ENCODE data around the gene MS4A2. TPM values are rescaled to one million over a fixed set of nuclear protein-coding genes. Genes with fewer than 3 reads are reported as not detected.

The MS4A2 gene
- total RNA-seq, 1 experiment from 2014 or later: not detected

- H3K27ac Mint-ChIP-seq: peak within 1 kb of the TSS in 1 of 3 experiments; percentile 3; a peak in 4 of 7 replicates
- H2BK12ac ChIP-seq (ENCODE audit: insufficient read length, low read depth, low read length): no peak within 1 kb of the TSS
These were observed 32.0 kb upstream of the MS4A2 start, which contains the start of gene MS4A3 for GRCh38 chr11:60056349-60056969. MS4A3 (plus strand) TSS chr11:60056665; CDS start chr11:60061161, 4,496 bp downstream.

More at GRCh38 chr11:60056349-60056969, 32.0 kb upstream of the MS4A2 start, which contains the start of gene MS4A3:
- no peaks in the 10 kb centered on the region for H3K9me3 ChIP-seq (ENCODE audit: control insufficient read depth, low read depth, low read length)
- no peak within 1 kb of the TSS for H2BK15ac ChIP-seq (ENCODE audit: low read depth, low read length)
- no peak within 1 kb of the TSS for H2BK20ac ChIP-seq (ENCODE audit: low read depth, low read length, poor library complexity, severe bottlenecking)
- no peak within 1 kb of the TSS for H4K91ac ChIP-seq (ENCODE audit: insufficient read length, low read depth, low read length)
- no peak within 1 kb of the TSS for H4K8ac ChIP-seq (replicated peaks; ENCODE audit: insufficient read length, low read depth, low read length)
- H3K27me3 Mint-ChIP-seq (ENCODE audit: low read depth): no peaks in the 10 kb centered on the region
- no peak within 1 kb of the TSS for H2AFZ ChIP-seq (ENCODE audit: low read length)
- H3K56ac ChIP-seq (ENCODE audit: insufficient read length, low read depth, low read length): no peak within 1 kb of the TSS
- TF ChIP-seq, protein P1, sequence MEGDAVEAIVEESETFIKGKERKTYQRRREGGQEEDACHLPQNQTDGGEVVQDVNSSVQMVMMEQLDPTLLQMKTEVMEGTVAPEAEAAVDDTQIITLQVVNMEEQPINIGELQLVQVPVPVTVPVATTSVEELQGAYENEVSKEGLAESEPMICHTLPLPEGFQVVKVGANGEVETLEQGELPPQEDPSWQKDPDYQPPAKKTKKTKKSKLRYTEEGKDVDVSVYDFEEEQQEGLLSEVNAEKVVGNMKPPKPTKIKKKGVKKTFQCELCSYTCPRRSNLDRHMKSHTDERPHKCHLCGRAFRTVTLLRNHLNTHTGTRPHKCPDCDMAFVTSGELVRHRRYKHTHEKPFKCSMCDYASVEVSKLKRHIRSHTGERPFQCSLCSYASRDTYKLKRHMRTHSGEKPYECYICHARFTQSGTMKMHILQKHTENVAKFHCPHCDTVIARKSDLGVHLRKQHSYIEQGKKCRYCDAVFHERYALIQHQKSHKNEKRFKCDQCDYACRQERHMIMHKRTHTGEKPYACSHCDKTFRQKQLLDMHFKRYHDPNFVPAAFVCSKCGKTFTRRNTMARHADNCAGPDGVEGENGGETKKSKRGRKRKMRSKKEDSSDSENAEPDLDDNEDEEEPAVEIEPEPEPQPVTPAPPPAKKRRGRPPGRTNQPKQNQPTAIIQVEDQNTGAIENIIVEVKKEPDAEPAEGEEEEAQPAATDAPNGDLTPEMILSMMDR (conservative IDR thresholded peaks at IDR 0.05): no peak
- no peak within 1 kb of the TSS for H3K27ac ChIP-seq (ENCODE audit: insufficient read length, low read depth, low read length)
- no peak within 1 kb of the TSS for H3T11ph ChIP-seq (ENCODE audit: low read length)
- H2BK5ac ChIP-seq (ENCODE audit: insufficient read length, low read length): no peak within 1 kb of the TSS
- WGBS (ENCODE audit: extremely low coverage, insufficient read length, low lambda C conversion rate): no CpG with 5 or more reads among the region's 8 CpGs
- no peak within 1 kb of the TSS for H2BK120ac ChIP-seq (ENCODE audit: low read depth, low read length, poor library complexity, severe bottlenecking)
- no peak within 1 kb of the TSS for H3K23ac ChIP-seq (ENCODE audit: insufficient read length, low read depth, low read length)
- H3K27me3 ChIP-seq (ENCODE audit: insufficient read depth, low read length): no peaks in the 10 kb centered on the region; the same call in 1 of the 2 replicates
- H3K4ac ChIP-seq (ENCODE audit: low read depth, low read length): no peak within 1 kb of the TSS
- no peaks in the 10 kb centered on the region for H3K79me1 ChIP-seq (ENCODE audit: insufficient read depth, low read depth, low read length, poor library complexity, severe bottlenecking)
- H3K9ac ChIP-seq (ENCODE audit: extremely low read depth, insufficient read length, low read length): no peak within 1 kb of the TSS
- no peak within 1 kb of the TSS for H3K4me2 ChIP-seq (ENCODE audit: insufficient read depth, insufficient read length, low read length)
- no peaks in the 10 kb centered on the region for H3K79me2 ChIP-seq (ENCODE audit: insufficient read depth, low read length)
- no peak within 1 kb of the TSS for H2AK5ac ChIP-seq (ENCODE audit: insufficient read length, low read length)
- H4K5ac ChIP-seq (ENCODE audit: insufficient read length, low read depth, low read length): no peak within 1 kb of the TSS
- H3K23me2 ChIP-seq (ENCODE audit: insufficient read length, low read depth, low read length, poor library complexity, severe bottlenecking): no peaks in the 10 kb centered on the region
- peaks cover 0 to 2% (median 0%) of the 10 kb centered on the region in 3 experiments; a peak in 1 of 7 replicates for H3K36me3 Mint-ChIP-seq (ENCODE audit: insufficient read depth in 1 of 3, low read depth in 3 of 3)
- H4K20me1 ChIP-seq (ENCODE audit: control insufficient read depth, insufficient read depth, insufficient read length): no peaks in the 10 kb centered on the region
- no peak within 1 kb of the TSS for H3K4me3 Mint-ChIP-seq
- peaks cover 10 to 14% of the 10 kb centered on the region in 2 experiments for H3K4me1 Mint-ChIP-seq
- no peak for DNase-seq
- no peaks in the 10 kb centered on the region for H3K4me1 ChIP-seq (ENCODE audit: insufficient read depth, low read length)
- no peak within 1 kb of the TSS for H3K18ac ChIP-seq (ENCODE audit: insufficient read length, low read depth, low read length)
- no peak within 1 kb of the TSS for H3K14ac ChIP-seq (ENCODE audit: insufficient read depth, low read length)
- H3K9me3 Mint-ChIP-seq: peaks cover 4 to 8% of the 10 kb centered on the region in 2 experiments; a peak in 3 of 5 replicates
